WTC11 (cell line): ENCODE data around the gene ASB15. TPM values are rescaled to one million over a fixed set of nuclear protein-coding genes. Genes with fewer than 3 reads are reported as not detected.
"Not testable (repeated sequence)": the region's sequence is repeated elsewhere in the genome, so short reads cannot be mapped to it uniquely, and the experiment has no call there.

Source experiments
- ATAC-seq: fragments of 200-7000 bp; cut with Tn5 transposase; 2 replicates; pipeline ENCODE4 v1.10.0; 2021; ENCODE audit warnings: mild to moderate bottlenecking, moderate library complexity
- CTCF ChIA-PET: fragments of 300-600 bp; sonication (Branson Sonifier 250); formaldehyde crosslinking; loops from one replicate; lab custom pipeline; 2021; ENCODE audit warnings: antibody characterized with exemption; lab: Charles Lee
- POLR2A ChIA-PET: fragments of 350-600 bp; sonication (Branson Sonifier 250); formaldehyde crosslinking; loops from one replicate; lab custom pipeline; 2021; ENCODE audit warnings: antibody characterized with exemption; lab: Charles Lee
- DNase-seq: peaks from one replicate; pipeline ENCODE4 v3.0.0; 2021; ENCODE audit warnings: low spot score
- H3K27ac Mint-ChIP-seq: 2 replicates; pipeline ENCODE4 v1.8.0; 2021; ENCODE audit warnings: mixed read lengths
- H3K27me3 Mint-ChIP-seq: 2 replicates; pipeline ENCODE4 v1.8.0; 2021; ENCODE audit warnings: low read depth, mild to moderate bottlenecking, moderate library complexity, mixed read lengths
- H3K36me3 Mint-ChIP-seq: 2 replicates; pipeline ENCODE4 v1.8.0; 2021; ENCODE audit warnings: mixed read lengths
- H3K4me1 Mint-ChIP-seq: 2 replicates; pipeline ENCODE4 v1.8.0; 2022; ENCODE audit warnings: mixed read lengths
- H3K4me3 Mint-ChIP-seq: 2 replicates; pipeline ENCODE4 v1.8.0; 2021; ENCODE audit warnings: mild to moderate bottlenecking, moderate library complexity, mixed read lengths
- H3K9me3 Mint-ChIP-seq: 2 replicates; pipeline ENCODE4 v1.8.0; 2021; ENCODE audit warnings: mixed read lengths
- AFF4 ChIP-seq: sonication (generic); formaldehyde crosslinking; IDR thresholded peaks from 2 replicates; pipeline ENCODE4 v1.8.1; 2023; ENCODE audit warnings: mild to moderate bottlenecking, missing genetic modification reagents, borderline replicate concordance
- ATF3 ChIP-seq: sonication (generic); formaldehyde crosslinking; conservative IDR thresholded peaks from 2 replicates; pipeline ENCODE4 v1.8.1; 2022; ENCODE audit warnings: mild to moderate bottlenecking, missing genetic modification reagents
- E2F5 ChIP-seq: sonication (generic); formaldehyde crosslinking; IDR thresholded peaks from 2 replicates; pipeline ENCODE4 v1.8.1; 2022; ENCODE audit warnings: mild to moderate bottlenecking, moderate library complexity, missing genetic modification reagents
- GABPB1 ChIP-seq: sonication (generic); formaldehyde crosslinking; IDR thresholded peaks from 2 replicates; pipeline ENCODE4 v1.8.1; 2023; ENCODE audit warnings: mild to moderate bottlenecking, missing genetic modification reagents
- NR3C1 ChIP-seq: sonication (generic); formaldehyde crosslinking; conservative IDR thresholded peaks from 2 replicates; pipeline ENCODE4 v1.8.1; 2023; ENCODE audit warnings: low read depth, mild to moderate bottlenecking, missing genetic modification reagents
- OVOL2 ChIP-seq: fragments of 250-450 bp; sonication (Bioruptor Pico); IDR thresholded peaks from 2 replicates; pipeline ENCODE4 v1.9.0; 2021; ENCODE audit warnings: mild to moderate bottlenecking, borderline replicate concordance
- RELA ChIP-seq: sonication (generic); formaldehyde crosslinking; IDR thresholded peaks from 2 replicates; pipeline ENCODE4 v1.8.1; 2022; ENCODE audit warnings: missing genetic modification reagents, mild to moderate bottlenecking, borderline replicate concordance
- ZBTB21 ChIP-seq: sonication (generic); formaldehyde crosslinking; IDR thresholded peaks from 2 replicates; pipeline ENCODE4 v1.8.1; 2023; ENCODE audit warnings: mild to moderate bottlenecking, missing genetic modification reagents, borderline replicate concordance
- ZMAT4 ChIP-seq: fragments of 250-450 bp; sonication (Bioruptor Pico); IDR thresholded peaks from 2 replicates; pipeline ENCODE4 v1.9.0; 2021; ENCODE audit warnings: mild to moderate bottlenecking
- ZNF219 ChIP-seq: sonication (generic); formaldehyde crosslinking; IDR thresholded peaks from 2 replicates; pipeline ENCODE4 v1.8.0; 2023; ENCODE audit warnings: missing genetic modification reagents, mild to moderate bottlenecking, borderline replicate concordance
- ZNF263 ChIP-seq: sonication (generic); formaldehyde crosslinking; IDR thresholded peaks from 2 replicates; pipeline ENCODE4 v1.8.1; 2022; ENCODE audit warnings: low read depth, mild to moderate bottlenecking, moderate library complexity, missing genetic modification reagents
- ZNF317 ChIP-seq: sonication (generic); formaldehyde crosslinking; IDR thresholded peaks from 2 replicates; pipeline ENCODE4 v1.8.1; 2023; ENCODE audit warnings: low read depth, mild to moderate bottlenecking, moderate library complexity, missing genetic modification reagents, borderline replicate concordance
- ZNF416 ChIP-seq: fragments of 250-450 bp; sonication (Bioruptor Pico); IDR thresholded peaks from 2 replicates; pipeline ENCODE4 v1.9.0; 2021; ENCODE audit warnings: mild to moderate bottlenecking, inconsistent platforms
- total RNA-seq: library from RNA; stranded (reverse); gene quantifications from 3 replicates; pipeline ENCODE4 v1.2.3, GENCODE V29; 2021
- TF ChIP-seq, protein P1 (sequence below): sonication (generic); formaldehyde crosslinking; IDR thresholded peaks from 2 replicates; pipeline ENCODE4 v1.8.0; 2022; ENCODE audit warnings: mild to moderate bottlenecking, missing genetic modification reagents
- TF ChIP-seq, protein P2 (sequence below): sonication (generic); formaldehyde crosslinking; IDR thresholded peaks from 2 replicates; pipeline ENCODE4 v1.8.1; 2022; ENCODE audit warnings: mild to moderate bottlenecking, missing genetic modification reagents, moderate library complexity, borderline replicate concordance

Gene ASB15
- total RNA-seq, 1 experiment from 2014 or later: not detected

DNA sequence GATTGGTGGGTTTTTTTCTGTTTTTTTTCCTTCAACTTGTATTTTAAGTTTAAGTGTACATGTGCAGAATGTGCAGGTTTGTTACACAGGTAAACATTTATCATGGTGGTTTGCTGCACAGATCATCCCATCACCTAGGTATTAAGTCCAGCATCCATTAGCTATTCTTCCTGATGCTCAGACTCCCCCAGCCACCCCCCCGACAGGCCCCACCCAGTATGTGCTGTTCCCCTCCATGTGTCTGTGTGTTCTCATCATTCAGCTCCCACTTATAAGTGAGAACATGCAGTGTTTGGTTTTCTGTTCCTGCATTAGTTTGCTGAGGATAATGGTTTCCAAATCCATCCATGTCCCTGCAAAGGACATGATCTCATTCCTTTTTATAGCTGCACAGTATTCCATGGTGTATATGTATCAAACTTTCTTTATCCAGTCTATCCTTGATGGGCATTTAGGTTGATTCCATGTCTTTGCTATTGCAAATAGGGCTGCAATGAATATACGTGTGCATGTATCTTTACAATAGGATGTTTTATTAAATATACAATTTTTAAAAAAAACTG lies 32.5 kb downstream of the ASB15 start:
- not testable (repeated sequence) for H3K4me3 Mint-ChIP-seq, H3K36me3 Mint-ChIP-seq, DNase-seq, H3K27me3 Mint-ChIP-seq, H3K27ac Mint-ChIP-seq, H3K9me3 Mint-ChIP-seq, ATAC-seq
- CTCF ChIA-PET: interaction anchor here (0.8 to 1.2 kb wide), 3 partner anchors 10 to 139 kb away, joined by 3 to 4 read pairs (median 3); no protein-coding TSS in a partner anchor
- POLR2A ChIA-PET: interaction anchor here (0.8 kb wide), 1 partner anchor 26 kb away, joined by 3 read pairs; no protein-coding TSS in a partner anchor
- H3K4me1 Mint-ChIP-seq: peaks cover 15% of the 10 kb centered on the region

- TF ChIP-seq ZBTB21 (CRISPR knock-in tag) (no peak), ZNF317 (CRISPR knock-in tag) (no peak), RELA (CRISPR knock-in tag) (no peak), ZMAT4 (CRISPR knock-in tag) (no peak), ZNF219 (no peak)
- TF ChIP-seq, all 79 proteins: peak for 0
- ChIA-PET POLR2A (interaction anchor here (0.7 kb wide), 1 partner anchor 491 kb away, joined by 4 read pairs; no protein-coding TSS in a partner anchor), CTCF (interaction anchor here (0.5 to 3.6 kb wide), 15 partner anchors 8 to 1222 kb away, joined by 3 to 38 read pairs (median 8); no protein-coding TSS in a partner anchor)
- no peaks in the 10 kb centered on the region for H3K27me3 Mint-ChIP-seq
- ATAC-seq (peak; percentile 76), DNase-seq (no peak)
- no peaks in the 10 kb centered on the region for H3K36me3 Mint-ChIP-seq
- H3K4me3 Mint-ChIP-seq: no peak overlapping the region
- H3K27ac Mint-ChIP-seq: no peak overlapping the region
- peaks cover 3% of the 10 kb centered on the region for H3K9me3 Mint-ChIP-seq
- H3K4me1 Mint-ChIP-seq: peaks cover 10% of the 10 kb centered on the region
These were observed 34.1 kb downstream of the ASB15 start for GRCh38 chr7:123635551-123636359.

DNA sequence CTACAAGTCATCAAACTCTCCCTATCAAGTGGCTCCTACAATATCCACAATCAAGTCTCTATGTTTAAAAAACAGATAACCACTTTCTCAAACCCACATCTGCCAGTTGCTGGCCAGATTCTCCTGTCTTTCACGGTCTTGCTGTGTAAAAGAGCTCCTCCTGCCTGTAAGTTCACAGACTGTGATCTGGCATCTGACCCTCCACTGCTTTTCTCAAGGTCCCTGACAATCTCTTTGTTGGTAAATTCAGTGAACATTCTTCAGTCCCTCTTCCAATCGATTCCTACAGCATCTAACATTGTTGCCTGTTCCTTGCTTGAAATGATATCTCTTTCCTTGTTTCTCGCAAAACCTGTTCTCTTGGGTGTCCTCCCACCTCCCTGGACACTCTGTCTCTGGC lies 35.6 kb downstream of the ASB15 start:
- Mint-ChIP-seq H3K4me1 (peaks cover 14% of the 10 kb centered on the region), H3K27ac (no peak overlapping the region), H3K4me3 (no peak overlapping the region), H3K36me3 (no peaks in the 10 kb centered on the region), H3K9me3 (peaks cover 6% of the 10 kb centered on the region), H3K27me3 (no peaks in the 10 kb centered on the region)
- ATAC-seq (peak; percentile 81), DNase-seq (no peak)
- ChIA-PET CTCF (interaction anchor here (0.6 to 3.6 kb wide), 16 partner anchors 9 to 234 kb away, joined by 3 to 38 read pairs (median 6); partner anchors contain the start of genes IQUB and WASL), POLR2A (interaction anchor here (0.8 kb wide), 1 partner anchor 112 kb away, joined by 3 read pairs; the partner anchor contains the start of gene WASL)
- no peak for TF ChIP-seq OVOL2 (CRISPR knock-in tag)
- no peak for TF ChIP-seq ZNF263 (CRISPR knock-in tag)
- no peak for TF ChIP-seq NR3C1 (CRISPR knock-in tag)
- TF ChIP-seq ATF3 (CRISPR knock-in tag): no peak
- TF ChIP-seq AFF4 (CRISPR knock-in tag): no peak
- TF ChIP-seq E2F5 (CRISPR knock-in tag): no peak
- no peak for TF ChIP-seq ZNF416 (CRISPR knock-in tag)
- TF ChIP-seq, protein P1, sequence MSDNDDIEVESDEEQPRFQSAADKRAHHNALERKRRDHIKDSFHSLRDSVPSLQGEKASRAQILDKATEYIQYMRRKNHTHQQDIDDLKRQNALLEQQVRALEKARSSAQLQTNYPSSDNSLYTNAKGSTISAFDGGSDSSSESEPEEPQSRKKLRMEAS (CRISPR knock-in tag): no peak
- no peak for TF ChIP-seq GABPB1
- TF ChIP-seq, protein P2, sequence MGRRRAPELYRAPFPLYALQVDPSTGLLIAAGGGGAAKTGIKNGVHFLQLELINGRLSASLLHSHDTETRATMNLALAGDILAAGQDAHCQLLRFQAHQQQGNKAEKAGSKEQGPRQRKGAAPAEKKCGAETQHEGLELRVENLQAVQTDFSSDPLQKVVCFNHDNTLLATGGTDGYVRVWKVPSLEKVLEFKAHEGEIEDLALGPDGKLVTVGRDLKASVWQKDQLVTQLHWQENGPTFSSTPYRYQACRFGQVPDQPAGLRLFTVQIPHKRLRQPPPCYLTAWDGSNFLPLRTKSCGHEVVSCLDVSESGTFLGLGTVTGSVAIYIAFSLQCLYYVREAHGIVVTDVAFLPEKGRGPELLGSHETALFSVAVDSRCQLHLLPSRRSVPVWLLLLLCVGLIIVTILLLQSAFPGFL: no peak
